Measurements from ENCODE around the gene FMN1.

GRCh38 chr15:33153548-33153947, 41.0 kb downstream of the FMN1 start:
- TF ChIP-seq POLR2A (IDR thresholded peaks at IDR 0.05) (no peak), CTCF (IDR thresholded peaks at IDR 0.05) (no peak), POLR2AphosphoS5 (IDR thresholded peaks at IDR 0.05) (no peak), EP300 (IDR thresholded peaks at IDR 0.05; ENCODE audit: low read depth) (no peak)

Data from transverse colon (tissue), 4 donors.